Measurements from ENCODE around the gene AMMECR1L. TPM values are rescaled to one million over a fixed set of nuclear protein-coding genes. Genes with fewer than 3 reads are reported as not detected.
A peak's percentile ranks its signal among the peaks of the same experiment; 100 is the strongest.
"Not testable (repeated sequence)": the region's sequence is repeated elsewhere in the genome, so short reads cannot be mapped to it uniquely, and the experiment has no call there.

AMMECR1L gene
- polyA plus RNA-seq, result 1 to 10 TPM; 5.4 to 5.8 TPM

GRCh38 chr2:127885780-127886592 lies at the start of gene AMMECR1L:
Gene AMMECR1L, minus strand, starts transcription at chr2:127885956. Its CDS starts 11,722 bp downstream, at chr2:127874234.
- not testable (repeated sequence) for H3K4me1 ChIP-seq (ENCODE audit: control insufficient read depth in 2 of 2, insufficient read depth in 2 of 2, low read length in 1 of 2); H3K36me3 ChIP-seq (ENCODE audit: control insufficient read depth in 2 of 2, insufficient read depth in 2 of 2, low read length in 1 of 2); H3K9me3 ChIP-seq (ENCODE audit: control insufficient read depth in 2 of 2, insufficient read depth in 1 of 2, low read depth in 1 of 2, low read length in 1 of 2); H3K27me3 ChIP-seq (ENCODE audit: control insufficient read depth in 1 of 2, insufficient read depth in 2 of 2, low read length in 2 of 2)
- 1% methylated on average over 32 to 75 of the region's 85 CpGs for WGBS, 2 donors
- peak within 1 kb of the TSS; percentile 85 to 90 for H3K27ac ChIP-seq (ENCODE audit: low read depth in 2 of 2, low read length in 1 of 2)
- peak within 1 kb of the TSS; percentile 61 to 74 for H3K4me3 ChIP-seq (ENCODE audit: low read depth in 1 of 2, low read length in 2 of 2)

- Histone ChIP-seq H3K27me3 (ENCODE audit: control insufficient read depth in 1 of 2, insufficient read depth in 2 of 2, low read length in 2 of 2) (no peaks in the 10 kb centered on the region), H3K27ac (ENCODE audit: low read depth in 2 of 2, low read length in 1 of 2) (no peak overlapping the region), H3K36me3 (ENCODE audit: control insufficient read depth in 2 of 2, insufficient read depth in 2 of 2, low read length in 1 of 2) (no peaks in the 10 kb centered on the region), H3K4me3 (ENCODE audit: low read depth in 1 of 2, low read length in 2 of 2) (no peak overlapping the region), H3K9me3 (ENCODE audit: control insufficient read depth in 2 of 2, insufficient read depth in 1 of 2, low read depth in 1 of 2, low read length in 1 of 2) (no peaks in the 10 kb centered on the region), H3K4me1 (ENCODE audit: control insufficient read depth in 2 of 2, insufficient read depth in 2 of 2, low read length in 1 of 2) (no peaks in the 10 kb centered on the region)
- WGBS, 2 donors, result 91 to 93% methylated on average over 6 of the region's 6 CpGs
Measured at GRCh38 chr2:127935337-127935736, 49.6 kb upstream of the AMMECR1L start.

- Histone ChIP-seq H3K4me3 (ENCODE audit: low read depth in 1 of 2, low read length in 2 of 2) (no peak overlapping the region), H3K27me3 (ENCODE audit: control insufficient read depth in 1 of 2, insufficient read depth in 2 of 2, low read length in 2 of 2) (no peaks in the 10 kb centered on the region), H3K9me3 (ENCODE audit: control insufficient read depth in 2 of 2, insufficient read depth in 1 of 2, low read depth in 1 of 2, low read length in 1 of 2) (no peaks in the 10 kb centered on the region), H3K4me1 (ENCODE audit: control insufficient read depth in 2 of 2, insufficient read depth in 2 of 2, low read length in 1 of 2) (no peaks in the 10 kb centered on the region), H3K27ac (ENCODE audit: low read depth in 2 of 2, low read length in 1 of 2) (no peak overlapping the region), H3K36me3 (ENCODE audit: control insufficient read depth in 2 of 2, insufficient read depth in 2 of 2, low read length in 1 of 2) (no peaks in the 10 kb centered on the region)
- 57 to 67% methylated on average over 7 of the region's 7 CpGs for WGBS, 2 donors
Measured at GRCh38 chr2:127932199-127932876, 46.6 kb upstream of the AMMECR1L start.

GRCh38 chr2:127929449-127929848 lies 43.7 kb upstream of the AMMECR1L start:
- no peak overlapping the region for H3K4me3 ChIP-seq (ENCODE audit: low read depth in 1 of 2, low read length in 2 of 2)
- no peaks in the 10 kb centered on the region for H3K36me3 ChIP-seq (ENCODE audit: control insufficient read depth in 2 of 2, insufficient read depth in 2 of 2, low read length in 1 of 2)
- no peak overlapping the region for H3K27ac ChIP-seq (ENCODE audit: low read depth in 2 of 2, low read length in 1 of 2)
- H3K4me1 ChIP-seq (ENCODE audit: control insufficient read depth in 2 of 2, insufficient read depth in 2 of 2, low read length in 1 of 2), result no peaks in the 10 kb centered on the region
- 88 to 92% methylated on average over 1 of the region's 1 CpG for WGBS, 2 donors
- H3K9me3 ChIP-seq (ENCODE audit: control insufficient read depth in 2 of 2, insufficient read depth in 1 of 2, low read depth in 1 of 2, low read length in 1 of 2), result no peaks in the 10 kb centered on the region
- no peaks in the 10 kb centered on the region for H3K27me3 ChIP-seq (ENCODE audit: control insufficient read depth in 1 of 2, insufficient read depth in 2 of 2, low read length in 2 of 2)

GRCh38 chr2:127927384-127927783 lies 41.6 kb upstream of the AMMECR1L start:
- no peaks in the 10 kb centered on the region for H3K36me3 ChIP-seq (ENCODE audit: control insufficient read depth in 2 of 2, insufficient read depth in 2 of 2, low read length in 1 of 2)
- H3K4me1 ChIP-seq (ENCODE audit: control insufficient read depth in 2 of 2, insufficient read depth in 2 of 2, low read length in 1 of 2), result no peaks in the 10 kb centered on the region
- no peak overlapping the region for H3K27ac ChIP-seq (ENCODE audit: low read depth in 2 of 2, low read length in 1 of 2)
- H3K4me3 ChIP-seq (ENCODE audit: low read depth in 1 of 2, low read length in 2 of 2), result no peak overlapping the region
- H3K9me3 ChIP-seq (ENCODE audit: control insufficient read depth in 2 of 2, insufficient read depth in 1 of 2, low read depth in 1 of 2, low read length in 1 of 2), result no peaks in the 10 kb centered on the region
- WGBS, 2 donors, result 91 to 92% methylated on average over 3 of the region's 3 CpGs
- H3K27me3 ChIP-seq (ENCODE audit: control insufficient read depth in 1 of 2, insufficient read depth in 2 of 2, low read length in 2 of 2), result no peaks in the 10 kb centered on the region

GRCh38 chr2:127917916-127918315 lies 32.2 kb upstream of the AMMECR1L start:
- Histone ChIP-seq H3K36me3 (ENCODE audit: control insufficient read depth in 2 of 2, insufficient read depth in 2 of 2, low read length in 1 of 2) (no peaks in the 10 kb centered on the region), H3K27ac (ENCODE audit: low read depth in 2 of 2, low read length in 1 of 2) (no peak overlapping the region), H3K27me3 (ENCODE audit: control insufficient read depth in 1 of 2, insufficient read depth in 2 of 2, low read length in 2 of 2) (no peaks in the 10 kb centered on the region), H3K4me3 (ENCODE audit: low read depth in 1 of 2, low read length in 2 of 2) (no peak overlapping the region), H3K9me3 (ENCODE audit: control insufficient read depth in 2 of 2, insufficient read depth in 1 of 2, low read depth in 1 of 2, low read length in 1 of 2) (no peaks in the 10 kb centered on the region), H3K4me1 (ENCODE audit: control insufficient read depth in 2 of 2, insufficient read depth in 2 of 2, low read length in 1 of 2) (no peaks in the 10 kb centered on the region)
- WGBS, 2 donors, result 94% methylated on average over 4 of the region's 4 CpGs

DNA sequence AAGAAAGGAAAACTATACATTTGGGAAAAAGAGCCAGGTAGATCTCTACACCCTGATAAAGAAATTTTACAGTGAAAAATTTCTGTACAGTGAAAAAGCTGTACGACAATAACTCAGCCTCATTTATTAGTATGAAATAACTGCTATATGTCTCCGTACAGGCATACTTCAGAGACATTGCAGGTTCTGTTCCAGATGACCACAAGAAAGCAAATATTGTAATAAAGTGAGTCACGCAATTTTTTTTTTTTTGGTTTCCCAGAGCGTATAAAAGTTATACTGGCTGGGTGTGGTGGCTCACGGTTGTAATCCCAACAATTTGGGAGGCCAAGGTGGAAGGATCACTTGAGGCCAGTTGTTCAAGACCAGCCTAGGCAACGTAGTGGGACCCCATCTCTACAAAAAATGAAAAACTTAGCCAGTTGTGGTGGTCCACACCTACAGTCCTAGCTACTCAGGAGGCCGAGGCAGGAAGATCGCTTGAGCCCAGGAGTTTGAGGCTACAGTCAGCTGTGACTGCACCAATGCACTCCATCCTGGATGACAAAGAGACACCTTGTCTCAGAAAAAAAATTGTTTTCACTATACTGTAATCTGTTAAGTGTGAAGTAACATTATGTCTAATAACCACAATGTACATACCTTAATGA lies 28.2 kb upstream of the AMMECR1L start:
- no peaks in the 10 kb centered on the region for H3K36me3 ChIP-seq (ENCODE audit: control insufficient read depth in 2 of 2, insufficient read depth in 2 of 2, low read length in 1 of 2)
- no peaks in the 10 kb centered on the region for H3K27me3 ChIP-seq (ENCODE audit: control insufficient read depth in 1 of 2, insufficient read depth in 2 of 2, low read length in 2 of 2)
- no peaks in the 10 kb centered on the region for H3K4me1 ChIP-seq (ENCODE audit: control insufficient read depth in 2 of 2, insufficient read depth in 2 of 2, low read length in 1 of 2)
- WGBS, 2 donors, result 74 to 76% methylated on average over 8 of the region's 8 CpGs
- no peaks in the 10 kb centered on the region for H3K9me3 ChIP-seq (ENCODE audit: control insufficient read depth in 2 of 2, insufficient read depth in 1 of 2, low read depth in 1 of 2, low read length in 1 of 2)
- no peak overlapping the region for H3K27ac ChIP-seq (ENCODE audit: low read depth in 2 of 2, low read length in 1 of 2)
- no peak overlapping the region for H3K4me3 ChIP-seq (ENCODE audit: low read depth in 1 of 2, low read length in 2 of 2)

- 60 to 64% methylated on average over 2 of the region's 2 CpGs for WGBS, 2 donors
- Histone ChIP-seq H3K27ac (ENCODE audit: low read depth in 2 of 2, low read length in 1 of 2) (no peak overlapping the region), H3K4me3 (ENCODE audit: low read depth in 1 of 2, low read length in 2 of 2) (no peak overlapping the region)
Measured at GRCh38 chr2:127911737-127912136, 26.0 kb upstream of the AMMECR1L start.

GRCh38 chr2:127910415-127910814 lies 24.7 kb upstream of the AMMECR1L start:
- H3K9me3 ChIP-seq (ENCODE audit: control insufficient read depth in 2 of 2, insufficient read depth in 1 of 2, low read depth in 1 of 2, low read length in 1 of 2), result no peaks in the 10 kb centered on the region
- no peaks in the 10 kb centered on the region for H3K4me1 ChIP-seq (ENCODE audit: control insufficient read depth in 2 of 2, insufficient read depth in 2 of 2, low read length in 1 of 2)
- 95 to 100% methylated on average over 3 of the region's 3 CpGs for WGBS, 2 donors
- no peak overlapping the region for H3K4me3 ChIP-seq (ENCODE audit: low read depth in 1 of 2, low read length in 2 of 2)
- no peaks in the 10 kb centered on the region for H3K27me3 ChIP-seq (ENCODE audit: control insufficient read depth in 1 of 2, insufficient read depth in 2 of 2, low read length in 2 of 2)
- no peaks in the 10 kb centered on the region for H3K36me3 ChIP-seq (ENCODE audit: control insufficient read depth in 2 of 2, insufficient read depth in 2 of 2, low read length in 1 of 2)
- no peak overlapping the region for H3K27ac ChIP-seq (ENCODE audit: low read depth in 2 of 2, low read length in 1 of 2)

More at GRCh38 chr2:127911737-127912136, 26.0 kb upstream of the AMMECR1L start:
- Histone ChIP-seq H3K9me3 (ENCODE audit: control insufficient read depth in 2 of 2, insufficient read depth in 1 of 2, low read depth in 1 of 2, low read length in 1 of 2) (no peaks in the 10 kb centered on the region), H3K4me1 (ENCODE audit: control insufficient read depth in 2 of 2, insufficient read depth in 2 of 2, low read length in 1 of 2) (no peaks in the 10 kb centered on the region), H3K27me3 (ENCODE audit: control insufficient read depth in 1 of 2, insufficient read depth in 2 of 2, low read length in 2 of 2) (no peaks in the 10 kb centered on the region), H3K36me3 (ENCODE audit: control insufficient read depth in 2 of 2, insufficient read depth in 2 of 2, low read length in 1 of 2) (no peaks in the 10 kb centered on the region)

All from esophagus (tissue), 2 donors.